ENCODE data around the gene DLG5. TPM values are rescaled to one million over a fixed set of nuclear protein-coding genes. Genes with fewer than 3 reads are reported as not detected.
A peak's percentile ranks its signal among the peaks of the same experiment; 100 is the strongest.

Gene DLG5
- total RNA-seq, 1 experiment from 2014 or later = 5.3 TPM

- in situ Hi-C loops (cut with HindIII; ENCODE audit: low pct_unique_long_range_greater_than_20kb, low sequenced_read_pairs) = no loop called here
- DNase-seq (ENCODE audit: low read depth, low spot score) = no peak
Measured at GRCh38 chr10:77905781-77906180, 20.8 kb downstream of the DLG5 start.

- in situ Hi-C loops (cut with HindIII; ENCODE audit: low pct_unique_long_range_greater_than_20kb, low sequenced_read_pairs) = no loop called here
- no peak for DNase-seq (ENCODE audit: low read depth, low spot score)
Measured at GRCh38 chr10:77905086-77905748, 21.3 kb downstream of the DLG5 start.

- in situ Hi-C loops (cut with HindIII; ENCODE audit: low pct_unique_long_range_greater_than_20kb, low sequenced_read_pairs) = no loop called here
- DNase-seq (ENCODE audit: low read depth, low spot score) = no peak
Measured at GRCh38 chr10:77904100-77904840, 22.3 kb downstream of the DLG5 start.

GRCh38 chr10:77902159-77902558 lies 24.4 kb downstream of the DLG5 start:
- no peak for DNase-seq (ENCODE audit: low read depth, low spot score)
- in situ Hi-C loops (cut with HindIII; ENCODE audit: low pct_unique_long_range_greater_than_20kb, low sequenced_read_pairs) = no loop called here

GRCh38 chr10:77901743-77902142 lies 24.8 kb downstream of the DLG5 start:
- in situ Hi-C loops (cut with HindIII; ENCODE audit: low pct_unique_long_range_greater_than_20kb, low sequenced_read_pairs) = no loop called here
- DNase-seq (ENCODE audit: low read depth, low spot score) = no peak

- in situ Hi-C loops (cut with HindIII; ENCODE audit: low pct_unique_long_range_greater_than_20kb, low sequenced_read_pairs) = no loop called here
- no peak for DNase-seq (ENCODE audit: low read depth, low spot score)
Measured at GRCh38 chr10:77899690-77900089, 26.9 kb downstream of the DLG5 start.

- in situ Hi-C loops (cut with HindIII; ENCODE audit: low pct_unique_long_range_greater_than_20kb, low sequenced_read_pairs) = no loop called here
- DNase-seq (ENCODE audit: low read depth, low spot score) = no peak
Measured at GRCh38 chr10:77899080-77899477, 27.5 kb downstream of the DLG5 start.

GRCh38 chr10:77898323-77899079 lies 28.1 kb downstream of the DLG5 start:
- in situ Hi-C loops (cut with HindIII; ENCODE audit: low pct_unique_long_range_greater_than_20kb, low sequenced_read_pairs) = no loop called here
- no peak for DNase-seq (ENCODE audit: low read depth, low spot score)

GRCh38 chr10:77896058-77896457 lies 30.5 kb downstream of the DLG5 start:
- no peak for DNase-seq (ENCODE audit: low read depth, low spot score)
- in situ Hi-C loops (cut with HindIII; ENCODE audit: low pct_unique_long_range_greater_than_20kb, low sequenced_read_pairs) = no loop called here

GRCh38 chr10:77894058-77894457 lies 32.5 kb downstream of the DLG5 start:
- in situ Hi-C loops (cut with HindIII; ENCODE audit: low pct_unique_long_range_greater_than_20kb, low sequenced_read_pairs) = no loop called here
- no peak for DNase-seq (ENCODE audit: low read depth, low spot score)

GRCh38 chr10:77893386-77893785 lies 33.2 kb downstream of the DLG5 start:
- in situ Hi-C loops (cut with HindIII; ENCODE audit: low pct_unique_long_range_greater_than_20kb, low sequenced_read_pairs) = no loop called here
- no peak for DNase-seq (ENCODE audit: low read depth, low spot score)

GRCh38 chr10:77892761-77893160 lies 33.8 kb downstream of the DLG5 start:
- in situ Hi-C loops (cut with HindIII; ENCODE audit: low pct_unique_long_range_greater_than_20kb, low sequenced_read_pairs) = no loop called here
- DNase-seq (ENCODE audit: low read depth, low spot score) = no peak

GRCh38 chr10:77892021-77892739 lies 34.4 kb downstream of the DLG5 start:
- in situ Hi-C loops (cut with HindIII; ENCODE audit: low pct_unique_long_range_greater_than_20kb, low sequenced_read_pairs) = no loop called here

GRCh38 chr10:77890097-77890496 lies 36.5 kb downstream of the DLG5 start:
- in situ Hi-C loops (cut with HindIII; ENCODE audit: low pct_unique_long_range_greater_than_20kb, low sequenced_read_pairs) = no loop called here

More at GRCh38 chr10:77892021-77892739, 34.4 kb downstream of the DLG5 start:
- DNase-seq (ENCODE audit: low read depth, low spot score) = no peak

GRCh38 chr10:77889277-77889903 lies 37.2 kb downstream of the DLG5 start:
- no peak for DNase-seq (ENCODE audit: low read depth, low spot score)
- in situ Hi-C loops (cut with HindIII; ENCODE audit: low pct_unique_long_range_greater_than_20kb, low sequenced_read_pairs) = no loop called here

More at GRCh38 chr10:77890097-77890496, 36.5 kb downstream of the DLG5 start:
- peak; percentile 21 for DNase-seq (ENCODE audit: low read depth, low spot score)

- in situ Hi-C loops (cut with HindIII; ENCODE audit: low pct_unique_long_range_greater_than_20kb, low sequenced_read_pairs) = no loop called here
- no peak for DNase-seq (ENCODE audit: low read depth, low spot score)
Measured at GRCh38 chr10:77888356-77888703, 38.2 kb downstream of the DLG5 start.

- in situ Hi-C loops (cut with HindIII; ENCODE audit: low pct_unique_long_range_greater_than_20kb, low sequenced_read_pairs) = no loop called here
- DNase-seq (ENCODE audit: low read depth, low spot score) = no peak
Measured at GRCh38 chr10:77887631-77888355, 38.8 kb downstream of the DLG5 start.

Data from SK-MEL-5 (cell line).